GM21367 (cell line): Measurements from ENCODE around the gene PLP1.
"Not testable (repeated sequence)": the region's sequence is repeated elsewhere in the genome, so short reads cannot be mapped to it uniquely, and the experiment has no call there.

ENCODE experiments used
- ATAC-seq: cut with Tn5 transposase; IDR thresholded peaks from one replicate; pipeline ENCODE4 v1.9.1; 2021; ENCODE audit not compliant: unreplicated experiment

PLP1 gene

GRCh38 chrX:103780336-103781061, 3.9 kb downstream of the PLP1 start:
- no peak for ATAC-seq

DNA sequence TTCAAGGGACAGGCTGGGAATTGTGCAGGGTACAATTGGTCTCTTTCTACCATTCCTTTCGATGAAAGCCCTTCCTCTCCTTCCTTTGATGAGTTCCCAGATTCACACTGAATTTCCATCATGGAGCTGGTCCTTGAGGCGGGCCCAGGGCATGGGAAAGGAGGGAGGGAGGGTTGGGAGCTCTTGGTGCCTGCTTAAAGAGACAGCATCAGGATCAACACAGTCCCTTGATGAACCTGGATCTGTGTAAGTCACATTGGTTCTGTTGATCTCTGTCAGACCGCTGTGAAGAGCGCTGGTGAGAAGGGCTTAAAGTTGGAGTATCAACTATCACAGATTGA, 4.4 kb downstream of the PLP1 start:
- no peak for ATAC-seq

- no peak for ATAC-seq
These were observed 5.1 kb downstream of the PLP1 start for GRCh38 chrX:103781706-103782105.

DNA sequence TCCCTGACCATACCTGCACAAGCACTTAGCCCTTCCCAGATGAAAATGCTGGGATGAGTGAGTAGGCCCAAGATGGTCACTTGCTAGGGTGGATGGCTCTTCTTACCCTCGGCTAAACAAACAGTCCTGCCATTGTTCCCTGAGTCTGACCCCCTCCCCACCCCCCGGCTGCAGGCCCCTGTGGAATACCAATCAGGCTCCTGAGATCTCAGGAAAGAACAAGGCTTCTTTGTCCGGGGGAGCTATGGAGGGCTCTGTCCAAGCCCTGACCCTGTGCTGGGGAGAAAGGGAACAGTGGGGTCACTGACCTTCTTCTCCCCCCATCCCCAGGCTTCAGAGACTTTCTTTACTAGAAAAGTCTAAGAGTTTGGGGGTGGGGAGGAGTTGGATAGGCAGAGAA, 6.0 kb downstream of the PLP1 start:
- no peak for ATAC-seq

DNA sequence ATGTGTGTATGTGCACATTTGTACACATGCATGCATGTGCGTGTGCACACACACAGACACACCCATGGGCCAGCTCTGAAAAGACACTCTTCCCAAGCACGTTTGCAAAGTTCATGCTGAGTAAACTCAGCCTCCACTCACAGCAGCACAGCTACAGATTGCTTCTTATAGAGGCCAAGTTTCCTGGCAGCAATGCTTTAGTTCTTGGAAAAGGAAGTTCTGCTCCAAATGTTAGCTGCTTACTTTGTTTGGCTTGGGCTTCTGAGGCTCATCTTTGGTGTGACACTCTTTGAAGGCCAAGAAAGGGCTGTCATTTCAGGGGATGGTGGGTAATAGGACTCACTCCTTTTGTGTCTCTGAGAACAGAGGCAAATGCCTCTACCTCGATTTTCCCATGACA, 6.6 kb downstream of the PLP1 start:
- ATAC-seq = no peak

- no peak for ATAC-seq
These were observed 7.3 kb downstream of the PLP1 start for GRCh38 chrX:103783971-103784370.

- ATAC-seq = no peak
These were observed 12.4 kb downstream of the PLP1 start for GRCh38 chrX:103789004-103789403.

DNA sequence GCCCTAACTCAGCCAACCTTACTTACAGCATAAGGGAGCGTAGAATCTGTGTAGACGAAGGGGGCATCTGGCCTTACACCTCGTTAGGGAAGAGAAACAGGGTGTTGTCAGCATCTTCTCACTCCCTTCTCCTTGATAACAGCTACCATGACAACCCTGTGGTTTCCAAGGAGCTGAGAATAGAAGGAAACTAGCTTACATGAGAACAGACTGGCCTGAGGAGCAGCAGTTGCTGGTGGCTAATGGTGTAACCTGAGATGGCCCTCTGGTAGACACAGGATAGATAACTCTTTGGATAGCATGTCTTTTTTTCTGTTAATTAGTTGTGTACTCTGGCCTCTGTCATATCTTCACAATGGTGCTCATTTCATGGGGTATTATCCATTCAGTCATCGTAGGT, 14.6 kb downstream of the PLP1 start:
- ATAC-seq = no peak

DNA sequence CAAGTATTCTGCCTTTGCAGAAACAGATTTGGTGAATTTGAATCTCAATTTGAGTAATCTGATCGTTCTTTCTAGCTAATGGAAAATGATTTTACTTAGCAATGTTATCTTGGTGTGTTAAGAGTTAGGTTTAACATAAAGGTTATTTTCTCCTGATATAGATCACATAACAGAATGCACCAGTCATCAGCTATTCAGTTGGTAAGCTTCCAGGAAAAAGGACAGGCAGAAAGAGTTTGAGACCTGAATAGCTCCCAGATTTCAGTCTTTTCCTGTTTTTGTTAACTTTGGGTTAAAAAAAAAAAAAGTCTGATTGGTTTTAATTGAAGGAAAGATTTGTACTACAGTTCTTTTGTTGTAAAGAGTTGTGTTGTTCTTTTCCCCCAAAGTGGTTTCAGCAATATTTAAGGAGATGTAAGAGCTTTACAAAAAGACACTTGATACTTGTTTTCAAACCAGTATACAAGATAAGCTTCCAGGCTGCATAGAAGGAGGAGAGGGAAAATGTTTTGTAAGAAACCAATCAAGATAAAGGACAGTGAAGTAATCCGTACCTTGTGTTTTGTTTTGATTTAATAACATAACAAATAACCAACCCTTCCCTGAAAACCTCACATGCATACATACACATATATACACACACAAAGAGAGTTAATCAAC, 15.3 kb downstream of the PLP1 start:
- ATAC-seq = no peak

GRCh38 chrX:103792916-103793544, 16.4 kb downstream of the PLP1 start:
- no peak for ATAC-seq

GRCh38 chrX:103793545-103793940, 16.9 kb downstream of the PLP1 start:
- ATAC-seq = no peak

GRCh38 chrX:103794119-103794518, 17.5 kb downstream of the PLP1 start:
- ATAC-seq = no peak

DNA sequence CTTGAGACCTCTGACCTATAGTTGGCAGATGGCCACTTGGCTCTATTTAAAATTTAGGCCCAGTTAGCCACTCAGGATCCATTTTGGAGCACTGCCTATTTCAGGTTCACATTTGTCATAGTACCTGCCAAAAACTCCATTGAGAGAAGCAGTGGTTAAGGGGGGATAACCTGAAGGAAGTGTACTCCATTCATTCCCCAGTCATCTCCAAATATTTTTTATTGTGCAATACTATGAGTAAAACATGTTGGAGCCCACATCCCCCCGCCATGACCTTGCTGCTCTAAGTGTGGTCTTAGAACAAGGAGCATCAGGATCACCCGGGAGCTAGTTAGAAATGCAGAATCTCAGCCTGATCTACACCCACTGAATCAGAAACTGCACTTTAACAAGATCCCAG, 21.1 kb downstream of the PLP1 start:
- no peak for ATAC-seq

- ATAC-seq = no peak
These were observed 23.7 kb downstream of the PLP1 start for GRCh38 chrX:103800318-103800717.

DNA sequence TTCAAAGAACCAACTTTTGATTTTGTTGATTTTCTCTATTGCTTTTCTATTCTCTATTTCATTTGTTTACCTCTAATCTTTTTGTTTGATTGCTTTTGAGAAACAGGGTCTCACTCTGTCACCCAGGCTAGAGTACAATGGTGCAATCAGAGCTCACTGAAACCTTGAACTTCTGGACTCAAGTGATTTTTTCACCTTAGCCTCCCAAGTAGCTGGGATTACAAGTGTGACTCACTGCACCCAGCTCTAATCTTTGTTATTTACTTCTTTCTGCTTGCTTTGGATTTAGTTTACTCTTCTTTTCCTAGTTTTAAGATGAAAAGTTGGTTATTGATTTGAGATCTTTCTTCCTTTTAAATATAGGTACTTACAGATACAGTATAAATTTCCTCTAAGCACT, 29.2 kb downstream of the PLP1 start:
- no peak for ATAC-seq

GRCh38 chrX:103806862-103807474, 30.3 kb downstream of the PLP1 start:
- no peak for ATAC-seq

DNA sequence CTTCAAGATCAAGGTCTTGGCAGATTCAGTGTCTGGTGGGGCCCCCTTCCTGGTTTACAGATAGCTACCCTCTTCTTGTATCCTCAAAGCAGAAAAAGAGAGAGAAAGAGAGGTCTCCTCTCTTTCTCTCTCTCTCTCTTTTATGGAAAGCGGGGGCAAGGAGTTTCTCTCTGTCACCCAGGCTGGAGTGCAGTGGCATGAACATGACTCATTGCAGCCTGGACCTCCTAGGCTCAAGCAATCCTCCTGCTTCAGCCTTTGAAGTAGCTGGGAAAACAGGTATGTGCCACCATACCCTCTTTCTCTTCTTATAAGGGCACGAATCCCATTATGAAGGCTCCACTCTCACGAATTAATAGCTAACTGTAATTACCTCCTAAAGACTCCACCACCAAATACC, 35.2 kb downstream of the PLP1 start:
- ATAC-seq = no peak

DNA sequence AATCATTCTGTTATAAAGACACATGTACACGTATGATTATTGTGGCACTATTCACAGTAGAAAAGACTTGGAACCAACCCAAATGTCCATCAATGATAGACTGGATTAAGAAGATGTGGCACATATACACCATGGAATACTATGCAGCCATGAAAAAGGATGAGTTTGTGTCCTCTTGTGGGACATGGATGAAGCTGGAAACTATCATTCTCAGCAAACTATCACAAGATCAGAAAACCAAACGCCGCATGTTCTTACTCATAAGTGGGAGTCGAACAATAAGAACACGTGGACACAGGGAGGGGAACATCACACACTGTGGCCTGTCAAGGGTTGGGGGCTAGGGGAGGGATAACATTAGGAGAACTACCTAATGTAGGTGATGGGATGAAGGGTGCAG, 40.5 kb downstream of the PLP1 start:
- ATAC-seq = not testable (repeated sequence)

- ATAC-seq = no peak
These were observed 40.9 kb downstream of the PLP1 start for GRCh38 chrX:103817502-103817901.

GRCh38 chrX:103818842-103819619, 42.4 kb downstream of the PLP1 start:
- ATAC-seq = no peak

- not testable (repeated sequence) for ATAC-seq
These were observed 44.2 kb downstream of the PLP1 start for GRCh38 chrX:103820802-103821201.
